Fibroblast of the aortic adventitia (primary cell): ENCODE data around the gene OR56B4. TPM values are rescaled to one million over a fixed set of nuclear protein-coding genes. Genes with fewer than 3 reads are reported as not detected.
"Not testable (repeated sequence)": the region's sequence is repeated elsewhere in the genome, so short reads cannot be mapped to it uniquely, and the experiment has no call there.

ENCODE experiments used
- DNase-seq: peaks from one replicate; pipeline ENCODE4 v3.0.0-alpha.2; 2010; ENCODE audit warnings: low read depth
- H3K4me3 ChIP-seq: 2 replicates; pipeline ENCODE4 v1.5.1; 2011; ENCODE audit warnings: low read depth, mild to moderate bottlenecking, control low read depth, low read length, moderate library complexity
- total RNA-seq: library from RNA; depleted of rRNA; stranded (reverse); fragments of >200 nt; gene quantifications from 2 replicates; pipeline ENCODE4 v1.2.3, GENCODE V29; 2012; ENCODE audit warnings: low replicate concordance
- TF ChIP-seq, protein P1 (sequence below): IDR thresholded peaks from 2 replicates; pipeline ENCODE4 v1.5.1; 2011; ENCODE audit warnings: mild to moderate bottlenecking, low read length, control low read depth, inconsistent platforms; ENCODE audit not compliant: insufficient read depth

Gene OR56B4
- total RNA-seq, 1 donor = not detected

DNA sequence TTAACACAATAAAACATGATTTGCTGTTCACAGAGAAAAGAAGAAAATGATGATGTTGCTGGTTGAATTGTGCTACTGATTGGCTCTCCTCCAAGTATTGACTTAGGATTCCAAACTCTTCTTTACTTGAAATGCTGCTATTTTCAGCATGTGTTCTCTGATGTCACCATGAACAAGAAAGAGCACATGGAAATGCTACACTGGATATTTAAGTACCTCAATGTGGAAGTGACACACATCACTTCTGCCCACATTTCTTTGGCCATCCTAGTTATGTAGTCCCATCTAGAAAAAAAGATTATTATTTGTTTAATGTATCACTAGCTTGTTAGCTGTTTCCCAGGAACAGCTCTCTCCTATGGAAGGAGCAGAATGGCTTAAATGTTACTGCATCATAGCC lies 35.5 kb downstream of the OR56B4 start:
- DNase-seq = no peak
- H3K4me3 ChIP-seq = no peak overlapping the region

DNA sequence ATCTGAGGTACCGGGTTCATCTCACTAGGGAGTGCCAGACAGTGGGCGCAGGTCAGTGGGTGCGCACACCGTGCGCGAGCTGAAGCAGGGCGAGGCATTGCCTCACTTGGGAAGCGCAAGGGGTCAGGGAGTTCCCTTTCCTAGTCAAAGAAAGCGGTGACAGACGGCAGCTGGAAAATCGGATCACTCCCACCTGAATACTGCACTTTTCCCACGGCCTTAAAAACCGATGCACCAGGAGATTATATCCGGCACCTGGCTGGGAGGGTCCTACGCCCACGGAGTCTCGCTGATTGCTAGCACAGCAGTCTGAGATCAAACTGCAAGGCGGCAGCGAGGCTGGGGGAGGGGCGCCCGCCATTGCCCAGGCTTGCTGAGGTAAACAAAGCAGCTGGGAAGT lies 36.3 kb downstream of the OR56B4 start:
- not testable (repeated sequence) for DNase-seq, H3K4me3 ChIP-seq

More for the DNA sequence above, 35.5 kb downstream of the OR56B4 start:
- TF ChIP-seq, protein P1, sequence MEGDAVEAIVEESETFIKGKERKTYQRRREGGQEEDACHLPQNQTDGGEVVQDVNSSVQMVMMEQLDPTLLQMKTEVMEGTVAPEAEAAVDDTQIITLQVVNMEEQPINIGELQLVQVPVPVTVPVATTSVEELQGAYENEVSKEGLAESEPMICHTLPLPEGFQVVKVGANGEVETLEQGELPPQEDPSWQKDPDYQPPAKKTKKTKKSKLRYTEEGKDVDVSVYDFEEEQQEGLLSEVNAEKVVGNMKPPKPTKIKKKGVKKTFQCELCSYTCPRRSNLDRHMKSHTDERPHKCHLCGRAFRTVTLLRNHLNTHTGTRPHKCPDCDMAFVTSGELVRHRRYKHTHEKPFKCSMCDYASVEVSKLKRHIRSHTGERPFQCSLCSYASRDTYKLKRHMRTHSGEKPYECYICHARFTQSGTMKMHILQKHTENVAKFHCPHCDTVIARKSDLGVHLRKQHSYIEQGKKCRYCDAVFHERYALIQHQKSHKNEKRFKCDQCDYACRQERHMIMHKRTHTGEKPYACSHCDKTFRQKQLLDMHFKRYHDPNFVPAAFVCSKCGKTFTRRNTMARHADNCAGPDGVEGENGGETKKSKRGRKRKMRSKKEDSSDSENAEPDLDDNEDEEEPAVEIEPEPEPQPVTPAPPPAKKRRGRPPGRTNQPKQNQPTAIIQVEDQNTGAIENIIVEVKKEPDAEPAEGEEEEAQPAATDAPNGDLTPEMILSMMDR = no peak

DNA sequence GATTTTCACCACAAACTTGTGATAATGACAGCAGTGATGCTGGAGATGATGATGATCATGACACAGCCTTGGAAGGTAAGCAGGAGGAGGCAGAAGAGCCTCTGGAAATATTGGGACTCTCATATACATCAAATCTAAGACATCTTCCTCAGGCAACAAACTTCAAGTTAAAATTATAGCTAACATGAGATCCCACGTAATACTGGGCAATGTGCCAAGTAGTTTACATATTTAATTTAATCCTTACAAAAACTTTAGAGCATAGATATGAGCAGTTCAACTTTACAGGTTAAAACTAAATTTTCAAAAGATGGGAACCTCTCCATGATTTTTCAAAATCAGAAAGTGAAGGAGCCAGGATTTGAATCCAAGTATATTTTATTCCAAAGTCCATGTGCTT lies 43.6 kb downstream of the OR56B4 start:
- no peak overlapping the region for H3K4me3 ChIP-seq
- DNase-seq = no peak
- TF ChIP-seq, protein P1 = no peak

DNA sequence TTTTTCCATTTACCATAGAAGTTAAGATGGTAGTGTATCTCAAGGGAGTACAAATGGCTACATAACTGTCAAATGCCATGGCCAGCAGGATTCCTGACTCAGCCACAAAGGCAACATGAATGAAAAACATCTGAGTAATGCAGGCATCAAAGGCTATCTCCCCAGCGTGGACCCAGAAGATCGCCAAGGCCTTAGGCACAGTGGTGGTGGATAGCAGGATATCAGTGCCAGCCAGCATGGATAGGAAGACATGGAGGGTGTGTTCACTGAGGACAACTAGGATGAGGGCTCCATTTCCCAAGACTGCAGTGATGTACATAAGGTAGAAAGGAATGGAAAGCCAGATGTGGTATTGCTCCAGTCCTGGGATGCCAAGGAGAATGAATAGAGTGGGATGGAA lies 44.6 kb downstream of the OR56B4 start:
- TF ChIP-seq, protein P1 = no peak
- DNase-seq = no peak
- no peak overlapping the region for H3K4me3 ChIP-seq

DNA sequence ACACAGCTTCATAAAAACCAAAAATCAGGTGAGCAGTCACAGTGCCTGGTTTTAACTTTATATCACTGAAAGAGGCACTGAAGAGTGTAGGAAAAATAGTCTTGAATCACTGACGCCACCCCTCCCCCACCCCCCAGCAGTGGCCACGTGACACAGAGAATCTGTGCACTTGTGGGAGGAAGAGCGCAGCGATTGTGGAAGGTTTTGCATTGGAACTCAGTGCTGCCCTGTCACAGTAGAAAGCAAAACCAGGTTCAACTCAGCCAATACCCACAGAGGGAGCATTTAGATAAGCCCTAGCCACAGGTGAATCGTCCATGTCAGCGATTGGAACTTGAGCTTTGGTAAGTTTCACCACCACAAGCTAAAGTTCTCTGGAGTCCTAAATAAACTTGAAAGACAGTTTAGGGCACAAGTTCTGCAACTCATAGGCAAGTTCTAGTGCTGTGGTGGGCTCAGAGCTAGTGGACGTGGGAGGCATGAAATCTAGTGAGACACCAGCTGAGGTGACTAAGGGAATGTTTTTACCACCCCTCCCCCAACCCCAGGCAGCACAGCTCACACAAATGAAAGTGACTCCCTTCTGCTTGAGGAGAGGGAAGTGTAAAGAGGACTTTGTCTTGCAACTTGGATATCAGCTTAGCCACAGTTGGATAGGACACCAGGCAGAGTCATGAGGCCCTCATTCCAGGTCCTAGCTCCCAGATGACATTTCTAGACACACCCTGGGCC lies 49.3 kb downstream of the OR56B4 start:
- DNase-seq = no peak
- no peak overlapping the region for H3K4me3 ChIP-seq
- TF ChIP-seq, protein P1 = no peak

Other genes starting within 250 kb of the OR56B4 start
- not detected in 2 replicates for gene OR52E8, start 250.0 kb upstream of the OR56B4 start, total RNA-seq
- not detected in 2 replicates for gene OR52E4, start 227.1 kb upstream of the OR56B4 start, total RNA-seq
- gene OR52E5, start 214.5 kb upstream of the OR56B4 start, total RNA-seq = not detected in 2 replicates
- gene OR56A3, start 165.4 kb upstream of the OR56B4 start, total RNA-seq = not detected in 2 replicates
- not detected in 2 replicates for gene OR56A5, start 139.2 kb upstream of the OR56B4 start, total RNA-seq
- gene OR52L1, start 120.7 kb upstream of the OR56B4 start, total RNA-seq = not detected in 2 replicates
- not detected in 2 replicates for gene OR56A4, start 100.7 kb upstream of the OR56B4 start, total RNA-seq
- gene OR56A1, start 76.9 kb upstream of the OR56B4 start, total RNA-seq = under 0.01 TPM in 1 of 2 replicates, not detected in the other
- gene OR52B2, start 62.6 kb downstream of the OR56B4 start, total RNA-seq = not detected in 2 replicates
- gene OR52W1, start 91.5 kb downstream of the OR56B4 start, total RNA-seq = not detected in 2 replicates
- gene C11orf42, start 97.9 kb downstream of the OR56B4 start, total RNA-seq = not detected in 2 replicates
- gene FHIP1B, start 127.0 kb downstream of the OR56B4 start, total RNA-seq = 6.4 and 15.6 TPM in 2 replicates
- gene CNGA4, start 131.4 kb downstream of the OR56B4 start, total RNA-seq = not detected in 2 replicates
- not detected in 2 replicates for gene CCKBR, start 152.2 kb downstream of the OR56B4 start, total RNA-seq
- 323 and 888 TPM in 2 replicates for gene CAVIN3, start 212.8 kb downstream of the OR56B4 start, total RNA-seq